HG03025 (cell line): ENCODE results near the gene SMC6.

Experiments
- ATAC-seq: cut with Tn5 transposase; IDR thresholded peaks from one replicate; pipeline ENCODE4 v1.9.1; 2021; ENCODE audit warnings: mild to moderate bottlenecking, moderate library complexity; ENCODE audit not compliant: unreplicated experiment, low FRiP score

The SMC6 gene

GRCh38 chr2:17657759-17658158 is 95.9 kb downstream of the SMC6 start:
- no peak for ATAC-seq

GRCh38 chr2:17652681-17653394 is 100.8 kb downstream of the SMC6 start:
- ATAC-seq, result no peak

- no peak for ATAC-seq
Observed at GRCh38 chr2:17649026-17649425, 104.6 kb downstream of the SMC6 start.

DNA sequence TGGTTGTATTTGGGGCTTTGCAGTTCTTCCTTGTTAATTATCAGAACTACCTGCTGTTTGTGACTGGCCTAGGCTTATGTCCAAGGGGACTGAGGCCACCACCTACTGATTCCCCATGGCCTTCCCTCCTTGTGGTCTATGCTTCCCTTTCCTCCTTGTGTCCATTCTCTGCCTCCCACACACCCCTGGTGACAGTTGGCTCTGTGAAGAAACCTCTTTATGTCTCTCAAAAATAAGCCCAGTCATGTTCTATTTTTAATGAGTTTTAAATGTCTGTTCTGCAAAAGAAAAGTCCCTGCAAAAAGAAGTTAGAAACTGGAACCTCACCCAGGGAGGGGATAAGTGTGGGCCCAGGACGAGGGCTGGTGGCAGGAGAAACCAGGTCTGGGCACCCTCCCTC is 105.0 kb downstream of the SMC6 start:
- ATAC-seq, result no peak

DNA sequence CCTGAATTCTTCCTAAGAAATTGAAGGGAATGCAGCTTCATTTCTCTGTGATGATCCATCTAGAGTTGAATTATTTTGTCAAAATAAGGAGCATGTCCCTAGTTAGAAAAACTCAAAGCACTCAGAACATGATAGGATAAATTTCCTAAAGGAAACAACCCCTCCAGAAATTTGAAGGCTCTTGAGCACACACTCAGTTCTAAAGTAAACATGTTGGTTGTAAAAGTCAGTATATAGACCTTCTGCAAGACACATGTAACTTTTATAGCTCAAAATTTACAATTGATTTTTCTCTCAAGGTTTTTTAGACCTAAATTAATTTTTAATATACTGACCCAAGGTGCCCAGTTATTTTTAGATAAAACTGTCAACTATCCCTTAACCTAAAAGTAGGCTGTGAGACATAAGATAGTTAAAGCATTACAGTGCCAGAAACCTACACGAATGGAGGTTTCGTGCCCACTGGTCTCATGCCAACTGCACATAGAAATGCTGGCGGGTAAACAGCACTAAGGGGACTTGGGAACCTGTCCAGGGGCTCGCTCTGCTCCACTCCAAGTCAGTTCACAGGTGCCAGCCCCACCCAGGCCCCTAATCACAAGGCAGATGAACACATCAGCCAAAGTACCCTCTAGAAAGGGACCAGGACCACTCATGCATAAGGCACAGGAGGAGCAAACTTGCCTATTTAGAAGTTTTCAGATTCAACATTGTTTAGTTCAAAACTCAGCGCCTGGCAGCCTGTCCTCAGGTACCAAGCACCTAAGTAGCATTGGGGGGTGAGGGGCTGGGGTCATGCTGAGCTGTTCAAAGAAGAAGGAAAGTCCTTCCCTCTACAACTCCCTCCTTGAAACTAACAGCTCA is 106.5 kb downstream of the SMC6 start:
- no peak for ATAC-seq

GRCh38 chr2:17646081-17646554 is 107.5 kb downstream of the SMC6 start:
- ATAC-seq, result peak; percentile 76

GRCh38 chr2:17644997-17645720 is 108.5 kb downstream of the SMC6 start:
- ATAC-seq, result no peak

DNA sequence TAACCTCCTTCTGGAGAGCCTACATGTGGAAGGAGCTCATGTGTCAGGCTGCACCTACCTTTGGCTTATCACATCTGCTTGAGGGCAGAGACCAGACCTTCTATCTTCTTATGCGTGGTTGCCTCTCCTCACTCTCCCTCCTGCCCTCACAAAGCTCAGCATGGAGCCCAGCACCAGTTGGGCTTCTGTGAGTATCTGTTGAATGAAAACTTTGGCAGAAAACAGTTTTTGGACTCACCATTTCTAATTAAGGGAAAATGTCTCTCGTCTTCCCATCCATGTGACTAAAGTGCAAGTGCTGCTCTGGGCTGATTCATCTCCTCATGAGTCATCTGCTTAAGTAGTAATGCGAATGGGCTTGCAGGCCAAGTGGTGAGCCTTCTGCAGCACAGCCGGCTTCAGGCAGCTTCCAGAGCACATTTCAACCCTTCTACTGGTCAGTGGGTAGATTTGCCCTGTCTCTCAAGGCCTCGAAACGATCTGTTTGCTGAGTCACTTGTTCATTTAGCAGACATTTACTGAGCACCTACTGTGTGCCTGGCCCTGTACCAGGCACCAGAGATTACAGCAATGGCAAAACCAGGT is 110.5 kb downstream of the SMC6 start:
- ATAC-seq, result no peak

GRCh38 chr2:17640406-17640805 is 113.2 kb downstream of the SMC6 start:
- no peak for ATAC-seq

DNA sequence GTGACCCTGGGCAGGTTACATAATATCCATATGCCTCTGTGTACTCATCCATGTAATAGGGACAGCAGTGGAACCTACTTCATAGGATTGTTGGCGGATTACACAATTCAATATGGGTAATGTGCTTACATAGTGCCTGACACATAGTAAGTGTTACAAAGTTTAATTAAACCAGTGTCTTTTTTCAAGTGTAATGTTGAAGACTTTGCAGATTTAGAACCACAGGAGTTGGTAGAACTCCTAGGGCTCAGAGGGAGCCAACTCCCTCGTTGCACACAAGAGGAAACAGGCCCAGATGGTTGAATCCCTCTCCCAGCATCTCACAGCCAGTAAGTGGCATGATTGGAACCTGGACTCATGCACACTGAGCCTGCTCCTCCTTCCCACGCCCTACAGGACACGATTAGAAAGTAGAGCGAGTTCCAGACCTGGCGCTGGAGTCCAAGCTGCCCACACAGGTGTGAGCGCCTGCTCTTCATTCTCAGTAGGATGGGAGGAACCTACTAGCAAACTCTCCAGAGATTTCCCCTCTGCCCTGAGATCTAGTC is 115.3 kb downstream of the SMC6 start:
- no peak for ATAC-seq

DNA sequence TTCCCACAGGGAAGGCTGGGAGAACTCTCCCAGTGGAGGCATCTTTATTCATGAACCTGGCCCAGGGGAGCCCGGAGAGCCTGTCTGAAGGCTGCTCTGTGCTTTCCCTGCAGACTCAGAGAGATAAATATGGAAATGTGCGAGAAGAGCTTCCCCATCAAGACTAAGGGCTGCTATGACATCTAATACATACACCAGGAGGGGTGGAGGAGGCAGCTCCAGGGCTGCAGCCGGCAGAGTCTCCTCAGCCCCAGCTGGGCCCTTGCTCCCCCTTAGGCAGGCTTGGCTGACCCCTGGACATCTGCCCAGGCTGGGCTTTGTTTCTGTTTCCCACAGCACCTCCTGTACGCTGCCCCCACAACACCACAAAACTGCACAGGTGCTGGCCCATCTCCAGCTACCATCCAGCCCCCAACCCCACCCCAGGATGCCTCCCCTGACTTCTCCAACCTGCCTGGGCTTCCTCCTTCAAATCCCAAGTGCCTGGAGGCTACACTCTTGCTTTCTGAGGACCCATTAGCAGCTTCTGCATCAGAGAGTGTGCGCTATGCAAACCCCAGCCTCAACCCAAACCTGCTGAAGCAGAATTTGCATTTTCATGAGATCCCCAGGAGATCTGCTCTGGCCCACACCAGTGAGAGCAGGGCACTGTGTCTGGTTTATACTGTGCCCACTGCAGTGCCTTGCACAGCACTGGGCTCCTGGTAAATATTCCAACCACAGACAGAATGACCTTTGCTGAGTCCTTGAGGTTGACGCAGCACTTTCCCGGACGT is 116.3 kb downstream of the SMC6 start:
- no peak for ATAC-seq

GRCh38 chr2:17636257-17636656 is 117.4 kb downstream of the SMC6 start:
- no peak for ATAC-seq

- ATAC-seq, result no peak
Observed at GRCh38 chr2:17634997-17635396, 118.6 kb downstream of the SMC6 start.

DNA sequence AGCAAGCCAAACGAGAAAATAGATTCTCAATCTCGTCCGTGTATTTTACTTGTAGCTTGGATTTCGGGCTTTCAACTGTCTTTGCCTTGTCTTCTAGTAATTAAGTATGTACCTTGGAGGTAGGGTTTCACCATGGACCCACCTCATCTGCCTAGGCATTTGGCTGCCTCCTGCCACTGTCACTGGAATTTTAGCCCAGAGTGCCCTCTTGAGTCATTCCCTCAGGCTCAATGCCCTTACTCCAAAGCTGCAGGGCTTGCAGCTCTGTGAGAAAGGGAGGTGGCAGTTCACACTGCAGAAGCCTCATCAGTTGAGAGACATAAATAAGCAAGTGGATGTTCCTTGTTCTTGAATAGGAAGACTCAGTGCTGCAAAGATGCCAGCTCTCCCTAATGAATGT is 123.5 kb downstream of the SMC6 start:
- ATAC-seq, result no peak

GRCh38 chr2:17628349-17629261 is 125.0 kb downstream of the SMC6 start:
- no peak for ATAC-seq

GRCh38 chr2:17627434-17627833 is 126.2 kb downstream of the SMC6 start:
- ATAC-seq, result no peak

GRCh38 chr2:17626986-17627385 is 126.6 kb downstream of the SMC6 start:
- no peak for ATAC-seq

- no peak for ATAC-seq
Observed at GRCh38 chr2:17625446-17625845, 128.2 kb downstream of the SMC6 start.

DNA sequence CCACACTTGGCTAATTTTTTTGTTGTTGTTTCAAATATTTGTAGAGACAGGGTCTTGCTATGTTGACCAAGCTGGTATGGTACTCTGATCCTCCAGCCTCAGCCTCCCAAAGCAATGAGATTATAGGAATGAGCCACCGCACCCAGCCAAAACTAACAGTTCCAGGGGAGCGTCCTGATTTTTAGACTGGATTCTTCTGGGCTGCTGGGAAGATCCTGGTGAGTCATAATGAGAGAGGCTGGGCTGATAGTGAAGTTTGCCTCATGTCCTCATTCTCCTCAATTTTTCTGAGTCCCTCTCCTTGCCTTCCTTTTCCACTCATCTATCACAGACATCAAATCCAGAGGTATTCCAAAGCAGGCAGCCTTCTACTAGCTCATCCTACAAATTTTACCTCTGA is 131.8 kb downstream of the SMC6 start:
- ATAC-seq, result no peak
